K562 (cell line): ENCODE results near the gene TMC4. TPM values are rescaled to one million over a fixed set of nuclear protein-coding genes. Genes with fewer than 3 reads are reported as not detected.

ENCODE experiments used
- BRCA1 ChIP-seq, 2 experiments: fragments of 450-650 bp in 1 of 2; sonication (generic) in 1 of 2; formaldehyde crosslinking in 1 of 2; IDR thresholded peaks; 2 replicates each; pipeline versions ENCODE4 v1.5.0 to v1.6.1; 2017 to 2020; ENCODE audit warnings: mild to moderate bottlenecking in 1 of 2, missing genetic modification reagents in 1 of 2
- CBX2 ChIP-seq: fragments of 200-600 bp; sonication (generic); IDR thresholded peaks from one replicate; pipeline ENCODE4 v1.6.1; 2012; ENCODE audit warnings: mild to moderate bottlenecking, low read length, inconsistent platforms; ENCODE audit not compliant: insufficient read depth, poor library complexity, severe bottlenecking
- HMGN3 ChIP-seq: IDR thresholded peaks from 2 replicates; pipeline ENCODE4 v1.6.1; 2011; ENCODE audit warnings: borderline replicate concordance, low read depth, mild to moderate bottlenecking, mixed read lengths, low read length; ENCODE audit not compliant: insufficient read length; ENCODE audit errors: extremely low read depth
- KLF1 ChIP-seq: fragments of 450-650 bp; IDR thresholded peaks from 2 replicates; pipeline ENCODE4 v1.6.1; 2016; ENCODE audit warnings: missing genetic modification characterization, missing compliant biosample characterization
- MAFG ChIP-seq: fragments of 450-650 bp; conservative IDR thresholded peaks from 2 replicates; pipeline ENCODE4 v1.6.1; 2016; ENCODE audit warnings: missing genetic modification characterization, missing compliant biosample characterization
- NRF1 ChIP-seq, 2 experiments: fragments of 450-650 bp; IDR thresholded peaks in 1 of 2; conservative IDR thresholded peaks in 1 of 2; 2 replicates each; pipeline ENCODE4 v1.6.1; 2014; ENCODE audit warnings: mild to moderate bottlenecking in 2 of 2
- PRPF4 ChIP-seq: fragments of 200-400 bp; formaldehyde crosslinking; IDR thresholded peaks from one replicate; pipeline ENCODE4 v1.6.1; 2017; ENCODE audit warnings: low read length, low read depth, mild to moderate bottlenecking; ENCODE audit not compliant: insufficient read depth, poor library complexity, severe bottlenecking
- RBM17 ChIP-seq: fragments of 200-400 bp; formaldehyde crosslinking; IDR thresholded peaks from 2 replicates; pipeline ENCODE4 v1.6.1; 2017; ENCODE audit warnings: low read depth, mild to moderate bottlenecking, low read length, borderline replicate concordance
- polyA plus RNA-seq, 8 experiments: library from polyadenylated mRNA; depleted of rRNA in 4 of 8; stranded (reverse) in 5 of 8; unstranded in 3 of 8; fragments of >200 nt; fragmentation: Nextera tagmentation in 2 of 8; fragmentation: Illumina TruSeq in 1 of 8; extraction: Ambion mirVana in 2 of 8; extraction: Trizol in 1 of 8; gene quantifications; 2 replicates each; pipeline versions ENCODE4 v1.2.1 to v1.2.3, GENCODE V29; 2011 to 2014; ENCODE audit warnings: inconsistent platforms in 1 of 8, missing spikeins in 1 of 8
- total RNA-seq, 7 experiments: library from RNA; depleted of rRNA in 6 of 7; stranded (reverse); fragments of >200 nt in 6 of 7; fragmentation: Illumina TruSeq in 2 of 7; extraction: Trizol in 2 of 7; gene quantifications; 2 replicates each; pipeline versions ENCODE4 v1.2.1 to v1.2.3, GENCODE V29; 2011 to 2021; ENCODE audit warnings: low replicate concordance in 1 of 7
- TF ChIP-seq, protein P1 (sequence below): fragments of 250-450 bp; sonication (Bioruptor Pico); IDR thresholded peaks from 2 replicates; pipeline ENCODE4 v1.5.0; 2021

TMC4 gene
- total and polyA plus RNA-seq, 9 of the 15 experiments (the other 6 are each of a cell fraction or from before 2014, with no cell fraction given), result 0.12 to 0.79 (median 0.36) TPM; not detected in 2

GRCh38 chr19:54138489-54139256, 34.3 kb downstream of the TMC4 start (continued):
- TF ChIP-seq, protein P1, sequence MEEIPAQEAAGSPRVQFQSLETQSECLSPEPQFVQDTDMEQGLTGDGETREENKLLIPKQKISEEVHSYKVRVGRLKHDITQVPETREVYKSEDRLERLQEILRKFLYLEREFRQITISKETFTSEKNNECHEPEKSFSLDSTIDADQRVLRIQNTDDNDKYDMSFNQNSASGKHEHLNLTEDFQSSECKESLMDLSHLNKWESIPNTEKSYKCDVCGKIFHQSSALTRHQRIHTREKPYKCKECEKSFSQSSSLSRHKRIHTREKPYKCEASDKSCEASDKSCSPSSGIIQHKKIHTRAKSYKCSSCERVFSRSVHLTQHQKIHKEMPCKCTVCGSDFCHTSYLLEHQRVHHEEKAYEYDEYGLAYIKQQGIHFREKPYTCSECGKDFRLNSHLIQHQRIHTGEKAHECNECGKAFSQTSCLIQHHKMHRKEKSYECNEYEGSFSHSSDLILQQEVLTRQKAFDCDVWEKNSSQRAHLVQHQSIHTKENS (CRISPR knock-in tag), result no peak
- no peak for TF ChIP-seq MAFG (tag)
- no peak for TF ChIP-seq NRF1 (conservative IDR thresholded peaks at IDR 0.05 in 1 of 2, IDR thresholded peaks at IDR 0.05 in 1 of 2)
- no peak for TF ChIP-seq RBM17
- TF ChIP-seq KLF1 (tag), result no peak
- TF ChIP-seq CBX2, result no peak
- TF ChIP-seq BRCA1 (IDR thresholded peaks at IDR 0.05), result no peak
- TF ChIP-seq BRCA1 (CRISPR knock-in tag; IDR thresholded peaks at IDR 0.05), result no peak
- TF ChIP-seq HMGN3, result no peak
- no peak for TF ChIP-seq PRPF4
